Tibial nerve (tissue), 4 donors: Measurements from ENCODE around the gene RNF212. TPM values are rescaled to one million over a fixed set of nuclear protein-coding genes. Genes with fewer than 3 reads are reported as not detected.

Source experiments
- DNase-seq, 2 donors: peaks; one replicate each; pipeline ENCODE4 v3.0.0-alpha.2; 2019; ENCODE audit warnings: low spot score in 2 of 2
- H3K27ac ChIP-seq, 4 donors: fragments of 200-600 bp; sonication (generic) in 3 of 4; one replicate each; pipeline ENCODE4 v1.5.1; 2017 to 2019; ENCODE audit warnings: mild to moderate bottlenecking in 1 of 4
- H3K27me3 ChIP-seq, 2 donors: fragments of 200-600 bp; sonication (generic) in 1 of 2; one replicate each; pipeline versions ENCODE4 v1.5.1 to v1.6.0; 2017 to 2019
- H3K36me3 ChIP-seq, 3 donors: fragments of 200-600 bp; sonication (generic); one replicate each; pipeline ENCODE4 v1.5.1; 2018 to 2019
- H3K4me1 ChIP-seq, 4 donors: fragments of 200-600 bp; sonication (generic) in 3 of 4; one replicate each; pipeline ENCODE4 v1.5.1; 2017 to 2019
- H3K4me3 ChIP-seq, 4 donors: fragments of 200-600 bp; sonication (generic) in 3 of 4; one replicate each; pipeline ENCODE4 v1.5.1; 2017 to 2019; ENCODE audit warnings: mild to moderate bottlenecking in 1 of 4, moderate library complexity in 1 of 4
- H3K9me3 ChIP-seq, 4 donors: fragments of 200-600 bp; sonication (generic) in 3 of 4; one replicate each; pipeline ENCODE4 v1.5.1; 2017 to 2019
- EP300 ChIP-seq, 2 donors: sonication (generic); formaldehyde crosslinking; IDR thresholded peaks; one replicate each; pipeline ENCODE4 v1.6.1; 2017; ENCODE audit warnings: antibody characterized with exemption in 2 of 2, mild to moderate bottlenecking in 1 of 2
- POLR2A ChIP-seq, 2 donors: fragments of 450-650 bp; IDR thresholded peaks; one replicate each; pipeline ENCODE4 v1.6.1; 2017; ENCODE audit warnings: antibody characterized with exemption in 2 of 2, mild to moderate bottlenecking in 2 of 2, moderate library complexity in 2 of 2
- WGBS, 2 donors: methylation state at CpG; one replicate each; pipeline ENCODE4 v1.1.5; 2018; 5-methylcytosine and 5-hydroxymethylcytosine counted together
- total RNA-seq, 4 donors: library from RNA; depleted of rRNA; stranded (reverse); fragments of >200 nt; gene quantifications; one replicate each; pipeline ENCODE4 v1.1.0, GENCODE V29; 2016
- TF ChIP-seq, protein P1 (sequence below), 5 experiments: fragments of 200-600 bp in 3 of 5; fragments of 450-650 bp in 2 of 5; sonication (generic) in 3 of 5; IDR thresholded peaks; one replicate each; pipeline ENCODE4 v1.5.1; 2016 to 2019; ENCODE audit warnings: antibody characterized with exemption in 5 of 5, mild to moderate bottlenecking in 3 of 5, moderate library complexity in 2 of 5

The RNF212 gene
- total RNA-seq, 4 donors from 2014 or later, result 2.5 to 24.7 (median 9.8) TPM

DNA sequence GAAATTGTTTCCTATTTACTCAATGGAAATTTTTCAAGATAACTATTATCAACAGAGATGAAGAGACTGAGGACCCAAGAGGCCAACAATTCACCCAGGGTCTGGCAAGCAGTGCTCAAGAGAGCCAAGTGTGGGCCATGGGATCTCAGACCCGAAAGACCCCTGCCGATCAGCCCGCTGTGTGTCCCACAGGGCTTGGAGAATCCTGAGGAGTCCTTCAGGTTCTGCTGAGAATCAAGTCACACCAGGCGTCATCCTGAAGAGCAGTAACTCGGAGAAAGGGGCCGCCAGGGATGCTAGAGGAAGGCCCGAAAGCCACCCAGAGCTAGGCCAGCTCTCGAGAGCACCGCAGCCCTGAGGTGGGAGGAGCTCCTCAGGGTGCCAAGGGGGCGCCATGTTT is 53.2 kb downstream of the RNF212 start:
- Histone ChIP-seq H3K27ac (no peak overlapping the region), H3K4me1 (peaks cover 0 to 10% (median 0%) of the 10 kb centered on the region in 4 donors), H3K9me3 (no peaks in the 10 kb centered on the region), H3K36me3 (no peaks in the 10 kb centered on the region), H3K27me3 (peaks cover 0 to 58% of the 10 kb centered on the region in 2 donors), H3K4me3 (no peak overlapping the region)
- DNase-seq, result no peak
- 87 to 91% methylated on average over 5 to 10 of the region's 10 CpGs for WGBS, 2 donors
- TF ChIP-seq EP300 (IDR thresholded peaks at IDR 0.05), result no peak

DNA sequence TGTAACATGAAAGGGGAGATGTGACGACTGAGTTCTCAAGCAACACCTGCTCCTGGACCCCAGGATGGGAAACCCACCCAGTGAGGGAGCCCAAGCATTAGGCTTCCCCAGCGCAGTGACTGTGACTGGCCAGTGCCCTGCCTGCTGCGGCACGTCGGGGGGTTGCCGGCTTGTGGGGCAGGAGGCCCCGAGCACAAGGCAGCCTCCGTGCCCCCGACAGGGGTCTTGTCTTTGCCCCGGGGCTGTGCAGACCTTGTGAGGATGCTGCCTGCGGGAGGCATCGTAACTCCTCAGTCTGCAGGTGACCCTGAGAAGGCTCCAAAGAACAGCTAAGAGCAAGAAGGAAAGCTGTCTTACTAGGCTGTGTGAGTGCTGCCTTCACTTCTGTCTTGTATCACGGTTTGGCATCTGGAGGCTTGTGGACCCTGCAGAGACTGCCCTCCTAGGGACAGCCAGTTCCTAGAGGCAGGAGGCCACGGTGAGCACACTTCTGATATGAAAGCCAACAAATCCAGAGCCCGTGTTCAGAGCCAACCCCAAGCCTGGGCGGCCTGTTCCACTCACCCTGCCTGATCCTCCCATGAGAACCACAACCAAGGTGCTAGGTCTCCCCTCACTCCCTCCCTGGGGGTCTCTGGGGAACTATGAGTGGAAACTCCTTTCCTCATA is 54.2 kb downstream of the RNF212 start:
- 68 to 75% methylated on average over 15 to 16 of the region's 16 CpGs for WGBS, 2 donors
- Histone ChIP-seq H3K27me3 (peaks cover 0 to 61% of the 10 kb centered on the region in 2 donors), H3K9me3 (no peaks in the 10 kb centered on the region), H3K4me3 (no peak overlapping the region), H3K27ac (no peak overlapping the region), H3K36me3 (no peaks in the 10 kb centered on the region), H3K4me1 (peaks cover 0 to 10% (median 0%) of the 10 kb centered on the region in 4 donors)
- no peak for DNase-seq
- TF ChIP-seq, protein P1, sequence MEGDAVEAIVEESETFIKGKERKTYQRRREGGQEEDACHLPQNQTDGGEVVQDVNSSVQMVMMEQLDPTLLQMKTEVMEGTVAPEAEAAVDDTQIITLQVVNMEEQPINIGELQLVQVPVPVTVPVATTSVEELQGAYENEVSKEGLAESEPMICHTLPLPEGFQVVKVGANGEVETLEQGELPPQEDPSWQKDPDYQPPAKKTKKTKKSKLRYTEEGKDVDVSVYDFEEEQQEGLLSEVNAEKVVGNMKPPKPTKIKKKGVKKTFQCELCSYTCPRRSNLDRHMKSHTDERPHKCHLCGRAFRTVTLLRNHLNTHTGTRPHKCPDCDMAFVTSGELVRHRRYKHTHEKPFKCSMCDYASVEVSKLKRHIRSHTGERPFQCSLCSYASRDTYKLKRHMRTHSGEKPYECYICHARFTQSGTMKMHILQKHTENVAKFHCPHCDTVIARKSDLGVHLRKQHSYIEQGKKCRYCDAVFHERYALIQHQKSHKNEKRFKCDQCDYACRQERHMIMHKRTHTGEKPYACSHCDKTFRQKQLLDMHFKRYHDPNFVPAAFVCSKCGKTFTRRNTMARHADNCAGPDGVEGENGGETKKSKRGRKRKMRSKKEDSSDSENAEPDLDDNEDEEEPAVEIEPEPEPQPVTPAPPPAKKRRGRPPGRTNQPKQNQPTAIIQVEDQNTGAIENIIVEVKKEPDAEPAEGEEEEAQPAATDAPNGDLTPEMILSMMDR (IDR thresholded peaks at IDR 0.05), result no peak
- TF ChIP-seq POLR2A (IDR thresholded peaks at IDR 0.05) (no peak), EP300 (IDR thresholded peaks at IDR 0.05) (no peak)

DNA sequence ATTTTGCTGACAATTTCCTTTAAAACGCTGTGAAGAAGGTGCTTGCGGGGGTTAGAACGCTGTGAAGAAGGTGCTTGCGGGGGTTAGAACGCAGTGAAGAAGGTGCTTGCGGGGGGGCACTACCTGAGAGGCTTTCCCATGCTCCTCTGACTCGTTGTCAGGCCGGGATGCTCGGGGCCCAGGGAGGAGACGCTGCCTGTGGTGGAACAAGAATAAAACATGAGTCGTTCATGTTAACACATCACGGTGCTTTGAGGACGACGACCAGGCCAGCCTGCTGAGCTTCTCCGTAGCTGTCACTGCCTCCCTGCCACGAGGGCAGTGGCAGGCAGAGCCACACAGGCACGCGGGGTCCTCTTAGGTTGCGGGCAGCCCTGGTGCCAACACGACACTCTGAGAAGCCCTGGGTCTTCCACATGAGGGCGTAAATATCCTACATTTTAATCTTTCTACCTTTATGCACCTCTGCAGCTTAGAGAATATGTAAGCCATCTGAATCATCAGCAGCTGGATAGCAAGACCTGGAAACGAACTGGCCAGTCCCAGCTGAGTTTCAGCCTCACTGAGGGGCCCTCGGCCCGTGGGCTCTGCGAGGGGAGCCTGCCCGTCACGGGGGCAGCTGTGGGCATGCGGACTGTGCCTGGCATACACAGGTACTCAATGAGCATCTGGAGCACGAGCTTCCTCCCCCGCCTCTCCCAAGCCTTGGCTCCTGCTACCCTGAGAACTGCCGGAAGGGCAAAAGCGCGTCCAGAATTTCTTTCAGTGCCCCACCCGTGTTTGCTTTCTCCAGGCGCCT is 55.0 kb downstream of the RNF212 start:
- H3K27me3 ChIP-seq, result peaks cover 0 to 67% of the 10 kb centered on the region in 2 donors
- no peak overlapping the region for H3K4me3 ChIP-seq
- DNase-seq, result no peak
- no peaks in the 10 kb centered on the region for H3K9me3 ChIP-seq
- no peaks in the 10 kb centered on the region for H3K36me3 ChIP-seq
- TF ChIP-seq, protein P1 (IDR thresholded peaks at IDR 0.05), result no peak
- TF ChIP-seq POLR2A (IDR thresholded peaks at IDR 0.05) (no peak), EP300 (IDR thresholded peaks at IDR 0.05) (no peak)
- WGBS, 2 donors, result 76 to 78% methylated on average over 31 to 35 of the region's 35 CpGs
- H3K27ac ChIP-seq, result no peak overlapping the region
- H3K4me1 ChIP-seq, result peaks cover 0 to 12% (median 2%) of the 10 kb centered on the region in 4 donors

DNA sequence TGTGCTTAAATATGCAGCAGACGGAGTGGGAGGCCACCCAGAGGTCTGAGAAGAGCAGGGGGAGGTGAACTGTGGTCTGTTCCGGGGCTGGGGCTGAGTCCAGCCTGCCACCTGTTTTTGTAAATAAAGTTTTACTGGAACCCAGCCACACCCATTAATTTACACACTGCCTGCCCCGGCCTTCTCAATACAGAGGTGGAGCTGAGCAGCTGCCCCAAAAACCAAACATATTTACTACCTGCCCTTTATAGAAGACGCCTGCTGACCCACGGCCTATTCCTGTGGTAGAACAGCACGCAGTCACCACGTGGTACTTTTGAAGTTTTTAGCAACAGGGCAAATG is 56.0 kb downstream of the RNF212 start:
- 84 to 90% methylated on average over 7 of the region's 7 CpGs for WGBS, 2 donors
- peaks cover 0 to 74% of the 10 kb centered on the region in 2 donors for H3K27me3 ChIP-seq
- H3K9me3 ChIP-seq, result no peaks in the 10 kb centered on the region
- no peak for DNase-seq
- H3K27ac ChIP-seq, result no peak overlapping the region
- no peaks in the 10 kb centered on the region for H3K36me3 ChIP-seq
- H3K4me3 ChIP-seq, result no peak overlapping the region
- H3K4me1 ChIP-seq, result peaks cover 0 to 22% (median 7%) of the 10 kb centered on the region in 4 donors
- TF ChIP-seq EP300 (IDR thresholded peaks at IDR 0.05), result no peak
- no peak for TF ChIP-seq POLR2A (IDR thresholded peaks at IDR 0.05)
- TF ChIP-seq, protein P1 (IDR thresholded peaks at IDR 0.05), result no peak

DNA sequence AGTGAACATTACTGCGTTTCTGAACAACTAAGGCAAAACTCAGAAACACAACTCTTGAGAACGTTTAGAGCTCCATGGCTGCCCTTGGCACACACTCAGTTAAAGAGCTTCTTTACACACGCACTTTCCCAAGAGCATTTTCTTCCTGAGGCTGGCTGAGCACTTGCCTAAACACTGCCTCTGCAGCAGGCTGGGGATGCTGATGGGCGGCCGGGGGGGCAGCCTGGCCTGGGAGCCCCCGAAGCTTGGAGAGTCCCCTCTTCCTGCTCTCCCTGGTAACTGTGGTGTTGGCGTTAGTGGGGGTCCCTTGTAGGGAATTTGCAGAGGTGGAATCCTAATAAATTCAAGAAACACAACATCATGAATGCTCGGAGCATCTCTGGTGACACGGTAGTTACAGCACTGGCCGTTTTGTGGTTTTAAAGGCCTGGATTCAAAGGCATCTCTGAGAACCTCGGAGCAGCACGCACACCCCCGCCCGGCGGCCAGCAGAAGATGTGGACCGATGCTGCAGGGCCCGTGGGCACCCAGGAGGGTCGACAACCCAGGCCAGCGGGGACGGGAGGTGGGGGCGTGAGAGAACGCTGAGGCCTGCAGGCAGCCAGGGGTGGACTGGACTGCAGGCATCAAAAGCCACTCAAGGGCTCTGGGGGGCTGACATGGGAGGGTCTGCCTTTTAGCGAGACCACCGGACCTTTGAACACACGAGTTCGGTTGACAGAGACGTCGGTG is 56.5 kb downstream of the RNF212 start:
- H3K27ac ChIP-seq, result no peak overlapping the region
- H3K4me1 ChIP-seq, result peaks cover 0 to 25% (median 7%) of the 10 kb centered on the region in 4 donors
- H3K9me3 ChIP-seq, result no peaks in the 10 kb centered on the region
- no peaks in the 10 kb centered on the region for H3K36me3 ChIP-seq
- DNase-seq, result no peak
- WGBS, 2 donors, result 73 to 74% methylated on average over 28 of the region's 28 CpGs
- TF ChIP-seq, protein P1 (IDR thresholded peaks at IDR 0.05), result no peak
- TF ChIP-seq EP300 (IDR thresholded peaks at IDR 0.05) (no peak), POLR2A (IDR thresholded peaks at IDR 0.05) (no peak)
- peaks cover 0 to 74% of the 10 kb centered on the region in 2 donors for H3K27me3 ChIP-seq
- no peak overlapping the region for H3K4me3 ChIP-seq
